Skeletal muscle satellite cell (primary cell): Measurements from ENCODE around the gene TUG1.

Experiments
- H3K27me3 ChIP-seq: 2 replicates; pipeline ENCODE4 v1.7.0; 2013; ENCODE audit warnings: low read length; ENCODE audit not compliant: control insufficient read depth, insufficient read depth
- H3K36me3 ChIP-seq: 2 replicates; pipeline ENCODE4 v1.7.0; 2013; ENCODE audit warnings: mild to moderate bottlenecking, control low read depth, low read length; ENCODE audit not compliant: insufficient read depth
- H3K4me1 ChIP-seq: 2 replicates; pipeline ENCODE4 v1.7.0; 2013; ENCODE audit warnings: low read length; ENCODE audit not compliant: control insufficient read depth, insufficient read depth
- H3K4me2 ChIP-seq: 2 replicates; pipeline ENCODE4 v1.7.0; 2013; ENCODE audit warnings: mild to moderate bottlenecking, low read length
- H3K4me3 ChIP-seq: 2 replicates; pipeline ENCODE4 v1.7.0; 2013; ENCODE audit warnings: low read length
- H3K9ac ChIP-seq: 2 replicates; pipeline ENCODE4 v1.7.0; 2013; ENCODE audit warnings: mild to moderate bottlenecking, low read depth, low read length, moderate library complexity
- H3K9me3 ChIP-seq: replicated peaks from 2 replicates; pipeline ENCODE4 v1.7.0; 2013; ENCODE audit warnings: mild to moderate bottlenecking, control low read depth, low read length

The TUG1 gene

GRCh38 chr22:30979932-30980331 is 10.9 kb downstream of the TUG1 start:
- H3K4me3 ChIP-seq, result no peak overlapping the region
- no peaks in the 10 kb centered on the region for H3K27me3 ChIP-seq
- peaks cover 31% of the 10 kb centered on the region for H3K36me3 ChIP-seq
- no peaks in the 10 kb centered on the region for H3K4me1 ChIP-seq
- peaks cover 9% of the 10 kb centered on the region for H3K9me3 ChIP-seq
- no peak overlapping the region for H3K4me2 ChIP-seq
- no peak overlapping the region for H3K9ac ChIP-seq

- H3K36me3 ChIP-seq, result peaks cover 12% of the 10 kb centered on the region
- no peak overlapping the region for H3K4me2 ChIP-seq
- no peak overlapping the region for H3K4me3 ChIP-seq
- no peak overlapping the region for H3K9ac ChIP-seq
- no peaks in the 10 kb centered on the region for H3K27me3 ChIP-seq
- no peaks in the 10 kb centered on the region for H3K9me3 ChIP-seq
- H3K4me1 ChIP-seq, result no peaks in the 10 kb centered on the region
Observed at GRCh38 chr22:30982512-30982911, 13.4 kb downstream of the TUG1 start.

- Histone ChIP-seq H3K4me1 (no peaks in the 10 kb centered on the region), H3K4me3 (no peak overlapping the region), H3K9ac (no peak overlapping the region), H3K27me3 (no peaks in the 10 kb centered on the region), H3K9me3 (no peaks in the 10 kb centered on the region), H3K4me2 (no peak overlapping the region), H3K36me3 (no peaks in the 10 kb centered on the region)
Observed at GRCh38 chr22:30984317-30984716, 15.3 kb downstream of the TUG1 start.

GRCh38 chr22:30985561-30986208 is 16.6 kb downstream of the TUG1 start:
- no peaks in the 10 kb centered on the region for H3K27me3 ChIP-seq
- no peaks in the 10 kb centered on the region for H3K36me3 ChIP-seq
- H3K9ac ChIP-seq, result no peak overlapping the region
- H3K4me1 ChIP-seq, result no peaks in the 10 kb centered on the region
- no peaks in the 10 kb centered on the region for H3K9me3 ChIP-seq
- no peak overlapping the region for H3K4me2 ChIP-seq
- H3K4me3 ChIP-seq, result no peak overlapping the region

GRCh38 chr22:30989474-30989873 is 20.4 kb downstream of the TUG1 start:
- no peak overlapping the region for H3K4me3 ChIP-seq
- no peaks in the 10 kb centered on the region for H3K27me3 ChIP-seq
- H3K4me2 ChIP-seq, result no peak overlapping the region
- no peaks in the 10 kb centered on the region for H3K4me1 ChIP-seq
- H3K36me3 ChIP-seq, result no peaks in the 10 kb centered on the region
- H3K9ac ChIP-seq, result no peak overlapping the region
- no peaks in the 10 kb centered on the region for H3K9me3 ChIP-seq

GRCh38 chr22:30990690-30991089 is 21.6 kb downstream of the TUG1 start:
- Histone ChIP-seq H3K27me3 (peaks cover 4% of the 10 kb centered on the region), H3K4me1 (no peaks in the 10 kb centered on the region), H3K36me3 (no peaks in the 10 kb centered on the region), H3K9ac (no peak overlapping the region), H3K9me3 (no peaks in the 10 kb centered on the region), H3K4me2 (no peak overlapping the region), H3K4me3 (no peak overlapping the region)

- Histone ChIP-seq H3K4me2 (no peak overlapping the region), H3K36me3 (no peaks in the 10 kb centered on the region), H3K4me1 (no peaks in the 10 kb centered on the region), H3K9ac (no peak overlapping the region), H3K27me3 (peaks cover 4% of the 10 kb centered on the region), H3K9me3 (no peaks in the 10 kb centered on the region), H3K4me3 (no peak overlapping the region)
Observed at GRCh38 chr22:30992565-30992964, 23.5 kb downstream of the TUG1 start.

- Histone ChIP-seq H3K9ac (no peak overlapping the region), H3K4me1 (no peaks in the 10 kb centered on the region), H3K4me3 (no peak overlapping the region), H3K27me3 (peaks cover 7% of the 10 kb centered on the region), H3K36me3 (no peaks in the 10 kb centered on the region), H3K4me2 (no peak overlapping the region), H3K9me3 (no peaks in the 10 kb centered on the region)
Observed at GRCh38 chr22:30994960-30995359, 25.9 kb downstream of the TUG1 start.

GRCh38 chr22:30996462-30996861 is 27.4 kb downstream of the TUG1 start:
- Histone ChIP-seq H3K27me3 (peaks cover 7% of the 10 kb centered on the region), H3K36me3 (no peaks in the 10 kb centered on the region), H3K9me3 (no peaks in the 10 kb centered on the region), H3K9ac (no peak overlapping the region), H3K4me1 (no peaks in the 10 kb centered on the region), H3K4me2 (no peak overlapping the region), H3K4me3 (no peak overlapping the region)

- H3K27me3 ChIP-seq, result peaks cover 17% of the 10 kb centered on the region
- H3K9ac ChIP-seq, result no peak overlapping the region
- H3K4me3 ChIP-seq, result no peak overlapping the region
- no peaks in the 10 kb centered on the region for H3K4me1 ChIP-seq
- H3K4me2 ChIP-seq, result no peak overlapping the region
- H3K36me3 ChIP-seq, result no peaks in the 10 kb centered on the region
- no peaks in the 10 kb centered on the region for H3K9me3 ChIP-seq
Observed at GRCh38 chr22:30998329-30998728, 29.3 kb downstream of the TUG1 start.

- Histone ChIP-seq H3K4me1 (no peaks in the 10 kb centered on the region), H3K4me3 (no peak overlapping the region), H3K27me3 (peaks cover 16% of the 10 kb centered on the region), H3K9me3 (no peaks in the 10 kb centered on the region), H3K36me3 (no peaks in the 10 kb centered on the region), H3K9ac (no peak overlapping the region), H3K4me2 (no peak overlapping the region)
Observed at GRCh38 chr22:31001124-31001770, 32.2 kb downstream of the TUG1 start.

- H3K4me3 ChIP-seq, result no peak overlapping the region
- peaks cover 13% of the 10 kb centered on the region for H3K27me3 ChIP-seq
- H3K36me3 ChIP-seq, result no peaks in the 10 kb centered on the region
- no peaks in the 10 kb centered on the region for H3K4me1 ChIP-seq
- no peak overlapping the region for H3K9ac ChIP-seq
- H3K9me3 ChIP-seq, result no peaks in the 10 kb centered on the region
- no peak overlapping the region for H3K4me2 ChIP-seq
Observed at GRCh38 chr22:31005535-31005934, 36.5 kb downstream of the TUG1 start.
